NCI-H1105 treated with DMSO at 0.1 percent for 48 hours (cell line): ENCODE measurements around the gene ANTXR1.

Experiments used
- DNase-seq: peaks from one replicate; lab custom pipeline; 2025; lab: John Stamatoyannopoulos, UW

ANTXR1 gene

DNA sequence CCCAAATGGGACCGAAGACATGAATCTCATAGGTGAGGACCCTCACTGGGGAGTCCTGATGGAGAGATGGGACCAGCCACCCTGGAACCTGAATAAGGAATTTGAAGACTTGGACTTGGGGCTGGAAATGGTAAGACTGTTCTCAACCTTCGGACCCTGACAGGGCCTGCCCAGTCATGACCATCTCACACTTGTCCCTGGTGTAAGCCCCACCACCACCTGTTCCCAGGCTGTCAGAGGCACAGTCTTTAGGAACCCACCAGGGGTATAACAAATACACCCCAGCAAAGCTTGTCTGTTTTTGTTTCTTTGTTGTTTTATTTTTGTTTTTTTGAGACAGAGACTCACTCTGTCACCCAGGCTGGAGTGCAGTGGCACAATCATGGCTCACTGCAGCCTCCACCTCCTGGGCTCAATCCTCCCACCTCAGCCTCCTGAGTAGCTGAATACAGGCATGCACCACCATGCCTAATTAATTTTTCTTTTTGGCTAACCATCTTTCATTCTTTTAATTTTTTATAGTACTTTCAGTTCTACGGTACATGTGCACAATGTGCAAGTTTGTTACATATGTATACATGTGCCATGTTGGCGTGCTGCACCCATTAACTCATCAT, 267.9 kb downstream of the ANTXR1 start:
- no peak for DNase-seq

DNA sequence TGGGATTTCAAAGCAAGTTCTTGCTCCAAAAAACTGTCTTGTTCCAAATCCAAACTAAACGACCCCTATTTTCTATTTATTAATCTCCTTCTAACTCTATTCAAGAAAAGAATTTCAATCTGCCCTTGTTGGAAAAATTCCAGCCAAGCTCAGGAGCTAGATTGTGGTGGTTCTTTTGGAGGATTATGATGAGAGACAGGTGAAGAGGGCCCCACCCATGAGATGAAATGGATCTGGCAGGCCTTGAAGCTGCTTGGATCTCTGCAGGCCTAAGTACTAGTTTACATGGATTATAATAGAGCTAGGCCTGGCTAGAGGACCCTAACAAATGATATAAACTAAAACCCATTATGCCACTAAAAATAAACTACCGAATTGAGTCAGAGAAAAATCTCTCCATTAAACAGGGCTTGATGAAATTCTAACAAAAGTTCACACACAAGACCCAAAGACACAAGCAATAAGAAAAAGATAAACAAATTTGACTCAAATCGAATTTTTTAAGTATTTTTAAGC, 272.5 kb downstream of the ANTXR1 start:
- DNase-seq = no peak

DNA sequence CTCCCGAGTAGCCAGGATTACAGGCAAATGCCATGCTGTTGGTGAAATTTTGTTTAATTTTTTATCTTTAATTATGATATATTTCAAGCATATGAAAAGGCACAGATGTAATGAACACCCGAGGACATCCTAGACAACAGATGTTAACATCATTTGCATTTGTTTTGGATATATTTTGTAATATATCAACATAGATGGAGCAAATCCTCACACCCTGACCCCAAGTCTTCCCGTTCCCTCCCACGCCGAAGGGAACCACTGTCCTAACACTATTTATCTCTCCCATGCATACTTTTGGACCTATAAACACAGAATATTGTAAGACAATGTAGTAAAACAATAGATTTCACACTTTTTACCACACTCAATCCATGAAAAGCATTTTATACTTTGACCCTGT, 274.6 kb downstream of the ANTXR1 start:
- DNase-seq = no peak

DNA sequence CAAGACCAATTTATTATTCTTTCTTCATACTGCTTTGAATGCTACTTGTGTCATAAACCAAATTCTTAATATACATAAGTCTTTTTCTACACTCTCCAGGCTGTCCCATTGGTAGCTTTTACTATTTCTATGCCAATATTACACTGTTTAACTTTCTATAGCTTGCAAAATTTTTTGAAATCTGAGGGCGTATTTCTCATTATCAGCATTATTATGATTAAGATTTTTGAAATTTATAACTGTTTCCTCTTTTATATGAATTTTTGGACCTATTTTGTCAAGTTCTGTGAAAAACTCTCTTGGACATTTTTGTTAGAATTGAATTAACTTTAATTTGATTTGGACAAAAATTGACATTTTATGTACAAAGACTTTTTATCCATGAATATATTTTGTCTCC, 275.4 kb downstream of the ANTXR1 start:
- no peak for DNase-seq

DNA sequence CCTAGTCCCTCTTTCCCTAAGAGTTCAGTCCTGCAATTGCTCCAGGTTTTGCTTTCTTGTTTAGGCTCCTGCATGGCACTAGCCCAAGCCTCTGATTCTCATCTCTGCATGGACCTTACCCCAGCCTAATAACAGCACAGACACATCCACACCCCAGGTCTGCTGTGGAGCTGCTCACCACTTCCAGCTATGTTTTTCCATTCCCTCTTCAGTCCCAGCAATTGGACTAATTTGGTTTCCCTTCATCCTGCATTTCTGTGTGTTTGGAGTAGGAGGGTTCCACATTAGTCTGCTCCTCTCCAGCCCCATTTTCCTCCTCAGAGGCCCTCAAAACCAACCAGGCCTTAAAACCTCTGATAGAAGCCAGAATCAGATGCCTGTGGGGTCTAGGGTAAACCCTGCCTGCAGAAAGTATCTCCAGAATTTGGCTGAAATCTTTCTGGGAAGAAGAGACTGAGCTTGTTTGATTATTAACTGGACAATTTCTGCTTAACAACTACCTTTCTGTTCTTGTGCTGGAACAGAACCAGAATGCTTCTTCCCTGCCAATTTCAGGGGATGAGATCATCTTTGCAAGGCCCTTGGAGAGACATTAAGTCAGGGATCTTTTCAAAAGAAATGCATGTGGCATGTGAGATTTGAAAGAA, 278.1 kb downstream of the ANTXR1 start:
- DNase-seq = no peak

DNA sequence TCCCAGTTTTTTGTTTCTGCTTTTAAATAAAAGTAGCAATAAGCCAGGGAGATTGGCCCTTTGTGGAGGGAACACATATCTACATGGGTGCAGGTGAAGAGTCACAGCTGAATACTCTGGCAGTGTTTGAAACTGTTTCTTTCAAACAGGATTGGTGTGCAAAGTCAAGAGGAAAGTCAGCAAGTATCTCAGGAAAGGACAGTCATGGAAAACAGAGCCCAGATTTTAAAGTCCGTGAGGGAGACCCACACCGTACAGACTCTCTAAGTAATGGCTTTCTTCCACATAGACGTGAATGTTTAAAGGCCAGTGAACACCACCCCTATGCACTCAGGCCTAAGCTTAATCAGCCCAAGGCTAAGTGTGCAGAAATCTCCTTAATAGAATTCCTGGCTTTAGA, 278.7 kb downstream of the ANTXR1 start:
- DNase-seq = no peak

DNA sequence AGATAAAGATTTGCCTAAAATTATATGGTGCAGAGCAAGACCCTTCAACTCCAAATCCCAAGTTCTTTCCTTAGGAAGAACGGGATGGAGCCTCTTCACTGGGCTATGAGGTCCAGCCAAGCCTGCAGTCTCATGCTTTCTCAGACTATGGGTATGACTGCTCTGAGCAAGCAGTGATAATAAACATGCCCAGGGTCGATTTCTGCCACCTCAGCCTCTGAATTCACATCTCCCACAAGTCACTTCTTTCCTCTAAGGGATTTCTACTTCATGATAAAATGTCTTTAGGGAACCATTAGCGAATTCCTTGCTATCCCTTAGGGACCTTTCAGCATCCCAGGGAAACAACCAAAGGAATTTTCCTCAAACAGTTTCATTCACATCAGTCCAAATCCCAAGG, 279.3 kb downstream of the ANTXR1 start:
- DNase-seq = no peak

DNA sequence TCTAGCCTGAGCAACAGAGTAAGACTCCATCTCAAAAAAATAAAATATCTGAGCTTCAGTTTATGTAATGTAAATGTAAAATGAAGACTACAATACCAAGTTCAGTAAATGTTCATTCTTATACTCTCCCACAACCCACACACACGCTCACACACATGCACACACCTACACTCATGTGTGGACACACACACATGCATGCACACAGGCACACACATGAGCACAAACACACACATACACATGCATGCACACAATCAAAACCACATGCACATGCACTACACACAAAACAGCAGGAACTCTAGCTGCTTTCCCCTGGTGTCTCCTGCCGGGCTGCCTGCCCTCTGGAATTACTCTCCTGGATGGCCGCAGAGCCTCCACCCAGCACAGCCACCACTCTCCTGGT, 283.4 kb downstream of the ANTXR1 start:
- no peak for DNase-seq

DNA sequence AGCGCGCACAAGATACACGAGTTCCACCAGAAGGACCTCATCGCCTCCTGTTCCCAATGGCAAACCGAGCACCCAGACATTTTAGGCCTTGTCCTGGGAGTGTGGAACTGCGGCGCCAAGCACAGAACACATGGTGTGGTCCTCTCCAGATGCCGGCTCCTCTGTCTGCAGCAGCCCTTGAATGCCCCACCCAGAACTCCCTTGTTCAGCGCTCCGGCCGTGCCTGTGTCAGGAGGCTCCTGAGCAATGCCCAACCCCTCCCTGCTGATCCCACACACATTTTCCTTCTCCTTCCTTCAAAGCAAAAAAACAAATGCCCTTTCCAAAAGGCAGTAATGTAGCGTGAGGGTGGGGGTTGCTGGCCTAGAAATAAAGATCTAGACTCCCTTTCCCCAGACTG, 284.2 kb downstream of the ANTXR1 start:
- no peak for DNase-seq

DNA sequence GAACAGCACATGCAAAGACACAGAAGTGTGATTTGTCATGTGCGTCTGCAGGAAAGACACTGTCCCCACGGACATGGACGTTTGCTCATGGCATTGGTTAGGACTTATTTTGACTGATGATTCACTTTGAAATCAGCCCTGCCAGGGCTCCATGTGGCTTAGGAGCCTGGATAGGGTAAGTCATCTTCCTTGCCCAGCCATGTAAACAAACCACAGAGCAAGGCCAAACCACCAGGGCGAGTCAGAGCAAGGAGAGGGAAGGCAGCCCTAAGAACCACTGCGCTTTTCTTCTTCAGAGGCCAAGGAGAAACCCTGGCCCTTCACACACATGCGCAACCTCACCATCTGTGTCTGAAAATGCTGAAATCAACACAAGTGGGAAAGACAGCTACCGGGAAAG, 285.3 kb downstream of the ANTXR1 start:
- DNase-seq = no peak

DNA sequence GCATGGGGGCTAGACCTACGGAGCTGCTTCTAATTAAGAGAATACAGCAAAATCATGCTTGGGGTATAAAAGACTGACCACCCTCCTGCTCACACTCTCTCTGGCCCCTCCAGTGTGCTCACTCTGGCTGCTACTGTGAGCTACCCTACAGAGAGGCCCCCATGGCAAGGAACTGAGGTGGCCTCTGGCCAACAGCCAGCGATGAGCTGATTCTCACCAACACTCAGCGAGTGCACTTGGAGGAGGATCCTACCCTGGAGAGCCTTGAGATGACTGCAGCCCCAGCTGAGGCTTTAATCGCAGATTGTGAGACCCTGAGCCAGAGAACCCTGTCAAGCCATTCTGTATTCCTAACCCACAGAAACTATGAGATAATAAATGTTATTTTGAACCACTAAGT, 285.9 kb downstream of the ANTXR1 start:
- DNase-seq = no peak
